Measurements from ENCODE around the gene RPTOR.

Gene RPTOR

DNA sequence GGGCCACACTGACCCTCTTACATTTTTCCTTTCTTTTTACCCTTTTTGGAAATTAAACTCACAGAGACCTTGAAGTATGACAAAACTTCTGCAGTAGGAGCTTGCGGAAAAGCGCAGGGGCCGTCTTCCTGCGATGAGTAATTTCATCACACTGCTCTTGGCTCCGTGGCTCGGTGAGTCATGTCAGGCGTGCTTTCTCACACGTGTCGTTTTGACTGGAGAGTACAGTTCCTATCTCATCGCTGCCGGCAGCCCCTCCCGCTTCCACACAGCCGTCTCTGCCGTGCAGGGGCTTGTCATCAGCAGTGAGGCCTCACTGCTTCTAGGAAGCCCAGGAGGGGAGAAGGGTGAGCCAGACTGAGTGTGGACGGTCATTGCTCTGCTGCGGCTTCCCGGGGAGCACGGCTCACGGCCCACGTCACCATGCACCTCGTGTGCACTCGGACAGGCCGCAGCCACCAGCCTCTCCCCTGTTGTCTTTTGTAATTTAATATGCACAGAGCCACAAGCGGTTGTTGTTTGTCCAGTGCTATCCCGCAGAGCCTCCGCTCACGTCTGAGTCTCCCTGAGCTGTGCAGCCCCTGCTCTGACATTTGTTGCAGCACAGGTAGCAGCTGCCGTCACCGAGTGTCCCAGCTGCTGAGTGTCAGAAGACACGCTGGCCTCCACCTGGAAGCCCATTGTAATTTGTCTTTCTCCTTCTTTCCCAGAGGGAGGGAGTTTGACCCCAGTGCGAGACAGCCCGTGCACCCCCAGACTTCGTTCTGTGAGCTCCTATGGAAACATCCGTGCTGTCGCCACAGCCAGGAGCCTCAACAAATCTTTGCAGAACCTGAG, 347.6 kb downstream of the RPTOR start:
- Histone ChIP-seq H3K4me2 (ENCODE audit: low read length) (no peak overlapping the region), H3K79me2 (no peaks in the 10 kb centered on the region), H3K27me3 (ENCODE audit: control insufficient read depth, insufficient read depth, low read length) (no peaks in the 10 kb centered on the region), H3K9me3 (ENCODE audit: control insufficient read depth, low read length) (no peaks in the 10 kb centered on the region), H3K4me3 (ENCODE audit: low read depth, low read length) (no peak overlapping the region), H3K36me3 (ENCODE audit: control insufficient read depth, insufficient read depth, low read length) (no peaks in the 10 kb centered on the region), H3K4me1 (no peaks in the 10 kb centered on the region), H2AFZ (no peak overlapping the region), H3K27ac (no peak overlapping the region), H3K9ac (no peak overlapping the region)
- TF ChIP-seq, protein P1, sequence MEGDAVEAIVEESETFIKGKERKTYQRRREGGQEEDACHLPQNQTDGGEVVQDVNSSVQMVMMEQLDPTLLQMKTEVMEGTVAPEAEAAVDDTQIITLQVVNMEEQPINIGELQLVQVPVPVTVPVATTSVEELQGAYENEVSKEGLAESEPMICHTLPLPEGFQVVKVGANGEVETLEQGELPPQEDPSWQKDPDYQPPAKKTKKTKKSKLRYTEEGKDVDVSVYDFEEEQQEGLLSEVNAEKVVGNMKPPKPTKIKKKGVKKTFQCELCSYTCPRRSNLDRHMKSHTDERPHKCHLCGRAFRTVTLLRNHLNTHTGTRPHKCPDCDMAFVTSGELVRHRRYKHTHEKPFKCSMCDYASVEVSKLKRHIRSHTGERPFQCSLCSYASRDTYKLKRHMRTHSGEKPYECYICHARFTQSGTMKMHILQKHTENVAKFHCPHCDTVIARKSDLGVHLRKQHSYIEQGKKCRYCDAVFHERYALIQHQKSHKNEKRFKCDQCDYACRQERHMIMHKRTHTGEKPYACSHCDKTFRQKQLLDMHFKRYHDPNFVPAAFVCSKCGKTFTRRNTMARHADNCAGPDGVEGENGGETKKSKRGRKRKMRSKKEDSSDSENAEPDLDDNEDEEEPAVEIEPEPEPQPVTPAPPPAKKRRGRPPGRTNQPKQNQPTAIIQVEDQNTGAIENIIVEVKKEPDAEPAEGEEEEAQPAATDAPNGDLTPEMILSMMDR (IDR thresholded peaks at IDR 0.05), result no peak

DNA sequence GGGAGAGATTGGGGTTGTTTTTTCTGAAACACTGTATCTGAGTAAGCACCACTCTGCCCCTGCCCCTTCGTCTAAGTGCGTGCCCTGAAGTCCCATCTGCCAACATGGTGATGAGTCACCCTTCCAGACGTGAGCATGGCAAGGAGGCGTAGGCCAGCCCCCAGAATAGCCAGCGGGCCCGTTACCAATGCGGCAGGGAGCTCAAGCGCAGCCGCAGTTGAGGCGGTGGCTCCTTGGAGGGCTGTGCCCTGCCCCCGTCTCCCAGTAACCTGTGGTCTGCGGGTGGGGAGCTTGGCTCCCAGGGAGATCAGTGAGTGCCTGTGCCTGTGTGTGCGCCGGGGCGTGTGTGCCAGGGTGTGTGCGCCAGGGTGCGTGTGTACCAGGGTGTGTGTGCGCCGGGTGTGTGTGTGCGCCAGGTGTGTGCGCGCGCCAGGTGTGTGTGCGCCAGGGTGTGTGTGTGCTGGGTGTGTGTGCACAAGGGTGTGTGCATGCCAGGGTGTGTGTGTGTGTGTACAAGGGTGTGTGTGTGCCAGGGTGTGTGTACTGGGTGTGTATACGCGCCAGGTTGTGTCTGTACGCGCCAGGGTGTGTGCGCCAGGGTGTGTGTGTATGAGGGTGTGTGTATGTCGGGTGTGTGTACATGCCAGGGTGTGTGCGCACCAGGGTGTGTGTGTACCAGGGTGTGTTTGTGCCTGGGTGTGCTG, 348.4 kb downstream of the RPTOR start:
- Histone ChIP-seq H3K4me1 (no peaks in the 10 kb centered on the region), H3K79me2 (no peaks in the 10 kb centered on the region), H3K27me3 (ENCODE audit: control insufficient read depth, insufficient read depth, low read length) (no peaks in the 10 kb centered on the region), H3K9ac (no peak overlapping the region), H3K4me2 (ENCODE audit: low read length) (no peak overlapping the region), H3K4me3 (ENCODE audit: low read depth, low read length) (no peak overlapping the region), H2AFZ (no peak overlapping the region), H3K36me3 (ENCODE audit: control insufficient read depth, insufficient read depth, low read length) (no peaks in the 10 kb centered on the region), H3K9me3 (ENCODE audit: control insufficient read depth, low read length) (no peaks in the 10 kb centered on the region), H3K27ac (no peak overlapping the region)
- TF ChIP-seq, protein P1 (IDR thresholded peaks at IDR 0.05), result no peak

DNA sequence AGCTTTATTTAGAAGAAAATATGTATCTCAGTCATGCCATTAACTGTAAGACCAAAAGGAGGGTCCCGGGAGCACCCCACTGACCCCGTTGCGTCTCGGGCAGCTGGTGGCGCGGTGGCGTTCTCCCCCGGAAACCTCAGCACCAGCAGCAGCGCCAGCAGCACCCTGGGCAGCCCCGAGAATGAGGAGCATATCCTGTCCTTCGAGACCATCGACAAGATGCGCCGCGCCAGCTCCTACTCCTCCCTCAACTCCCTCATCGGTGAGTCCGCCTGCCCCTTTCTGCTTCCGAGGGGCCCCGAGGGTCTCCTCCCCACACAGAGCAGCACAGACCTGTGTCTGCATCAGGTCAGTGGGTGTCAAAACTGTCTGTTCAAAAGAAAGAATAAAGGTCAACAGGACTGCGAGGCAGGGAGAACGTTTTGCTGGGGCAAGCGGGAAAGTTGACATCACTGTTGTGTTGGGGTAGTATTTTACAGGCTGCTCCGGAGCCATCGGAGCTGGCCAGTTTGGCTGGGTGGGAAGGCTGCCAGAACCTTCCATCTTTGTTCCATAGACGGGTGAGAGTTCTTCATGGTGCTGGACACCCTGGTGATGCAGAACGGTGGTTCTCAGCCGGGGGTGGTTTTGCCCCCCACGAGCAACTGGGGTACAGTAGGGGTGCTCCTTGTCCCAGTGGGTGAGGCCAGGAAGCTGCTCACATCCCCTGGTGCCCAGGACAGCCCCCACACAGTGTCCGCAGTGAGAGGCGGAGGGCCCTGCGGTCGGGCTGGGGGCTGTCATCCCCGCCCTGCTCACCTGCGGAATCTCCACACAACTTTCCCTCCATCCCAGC, 349.2 kb downstream of the RPTOR start:
- no peak overlapping the region for H3K4me2 ChIP-seq (ENCODE audit: low read length)
- H3K27ac ChIP-seq, result no peak overlapping the region
- TF ChIP-seq, protein P1 (IDR thresholded peaks at IDR 0.05), result no peak
- no peaks in the 10 kb centered on the region for H3K36me3 ChIP-seq (ENCODE audit: control insufficient read depth, insufficient read depth, low read length)
- no peak overlapping the region for H3K9ac ChIP-seq
- H3K79me2 ChIP-seq, result no peaks in the 10 kb centered on the region
- no peaks in the 10 kb centered on the region for H3K4me1 ChIP-seq
- H2AFZ ChIP-seq, result no peak overlapping the region
- H3K9me3 ChIP-seq (ENCODE audit: control insufficient read depth, low read length), result no peaks in the 10 kb centered on the region
- H3K4me3 ChIP-seq (ENCODE audit: low read depth, low read length), result no peak overlapping the region
- no peaks in the 10 kb centered on the region for H3K27me3 ChIP-seq (ENCODE audit: control insufficient read depth, insufficient read depth, low read length)

DNA sequence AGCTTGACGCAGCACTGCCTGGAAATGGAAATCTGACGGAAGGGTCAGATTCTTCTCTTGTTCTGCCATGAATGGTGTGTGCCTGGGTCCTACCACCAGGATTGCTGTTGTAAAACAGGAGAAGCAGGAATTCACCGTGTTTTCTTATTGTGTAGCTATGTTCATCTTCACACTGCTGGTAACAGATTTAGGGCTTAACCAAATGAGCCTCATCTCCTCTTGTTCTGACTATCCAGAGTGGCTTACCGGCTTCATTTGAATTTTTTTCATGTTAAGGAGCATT, 349.7 kb downstream of the RPTOR start:
- TF ChIP-seq, protein P1 (IDR thresholded peaks at IDR 0.05), result no peak
- Histone ChIP-seq H3K27ac (no peak overlapping the region), H3K9me3 (ENCODE audit: control insufficient read depth, low read length) (no peaks in the 10 kb centered on the region), H2AFZ (no peak overlapping the region), H3K9ac (no peak overlapping the region), H3K27me3 (ENCODE audit: control insufficient read depth, insufficient read depth, low read length) (no peaks in the 10 kb centered on the region), H3K4me2 (ENCODE audit: low read length) (no peak overlapping the region), H3K36me3 (ENCODE audit: control insufficient read depth, insufficient read depth, low read length) (no peaks in the 10 kb centered on the region), H3K4me1 (no peaks in the 10 kb centered on the region), H3K4me3 (ENCODE audit: low read depth, low read length) (no peak overlapping the region), H3K79me2 (no peaks in the 10 kb centered on the region)

Data from parathyroid adenoma (tissue), 2 donors.